GM18505 (cell line): ENCODE data around the gene FBXL4.

Source experiments
- ATAC-seq: cut with Tn5 transposase; IDR thresholded peaks from one replicate; pipeline ENCODE4 v1.9.1; 2021; ENCODE audit not compliant: unreplicated experiment
- POLR2A ChIP-seq: IDR thresholded peaks from 4 replicates; pipeline ENCODE4 v1.6.1; 2011; ENCODE audit warnings: borderline replicate concordance; ENCODE audit not compliant: insufficient read depth, insufficient read length; ENCODE audit errors: extremely low read depth

The FBXL4 gene

GRCh38 chr6:98843271-98844243, 104.2 kb downstream of the FBXL4 start:
- no peak for TF ChIP-seq POLR2A
- no peak for ATAC-seq

GRCh38 chr6:98842342-98843180, 105.2 kb downstream of the FBXL4 start:
- TF ChIP-seq POLR2A, result no peak

GRCh38 chr6:98841621-98842341, 106.0 kb downstream of the FBXL4 start:
- no peak for ATAC-seq
- TF ChIP-seq POLR2A, result no peak

More at GRCh38 chr6:98842342-98843180, 105.2 kb downstream of the FBXL4 start:
- ATAC-seq, result no peak

- no peak for ATAC-seq
- no peak for TF ChIP-seq POLR2A
These were observed 106.7 kb downstream of the FBXL4 start for GRCh38 chr6:98840996-98841513.

GRCh38 chr6:98840385-98840784, 107.4 kb downstream of the FBXL4 start:
- no peak for TF ChIP-seq POLR2A
- no peak for ATAC-seq

- no peak for ATAC-seq
- no peak for TF ChIP-seq POLR2A
These were observed 107.9 kb downstream of the FBXL4 start for GRCh38 chr6:98839781-98840361.

GRCh38 chr6:98838975-98839374, 108.8 kb downstream of the FBXL4 start:
- no peak for TF ChIP-seq POLR2A
- ATAC-seq, result no peak

GRCh38 chr6:98838032-98838431, 109.7 kb downstream of the FBXL4 start:
- ATAC-seq, result no peak
- no peak for TF ChIP-seq POLR2A

- no peak for ATAC-seq
- no peak for TF ChIP-seq POLR2A
These were observed 110.5 kb downstream of the FBXL4 start for GRCh38 chr6:98836962-98837944.

GRCh38 chr6:98836025-98836961, 111.5 kb downstream of the FBXL4 start:
- TF ChIP-seq POLR2A, result no peak
- ATAC-seq, result no peak

- no peak for ATAC-seq
- no peak for TF ChIP-seq POLR2A
These were observed 112.4 kb downstream of the FBXL4 start for GRCh38 chr6:98835149-98836024.
